IMR-90 (cell line): ENCODE data around the gene CLDN6. TPM values are rescaled to one million over a fixed set of nuclear protein-coding genes. Genes with fewer than 3 reads are reported as not detected.
A peak's percentile ranks its signal among the peaks of the same experiment; 100 is the strongest.

Experiments
- ATAC-seq: fragments of 200-7000 bp; cut with Tn5 transposase; 2 replicates; pipeline ENCODE4 v1.9.1; 2020; ENCODE audit warnings: low read depth, mild to moderate bottlenecking, moderate library complexity
- BruUV-seq: library from RNA; stranded (reverse); fragments of 400-500 nt; replicated peaks from 2 replicates; lab custom pipeline; 2021; lab: Mats Ljungman, UMichigan
- CTCF ChIA-PET: fragments of 300-600 bp; formaldehyde crosslinking; extraction: SDS; loops from one replicate; lab custom pipeline; 2021; ENCODE audit warnings: antibody characterized with exemption; lab: Yijun Ruan, JAX
- POLR2A ChIA-PET: fragments of 300-600 bp; sonication (Branson Sonifier 250); formaldehyde crosslinking; loops from one replicate; lab custom pipeline; 2022; ENCODE audit warnings: antibody characterized with exemption; ENCODE audit not compliant: unreplicated experiment; lab: Charles Lee
- DNase-seq: peaks from one replicate; pipeline ENCODE4 v3.0.0; 2013
- H2AFZ ChIP-seq: replicated peaks from 2 replicates; pipeline ENCODE3; 2013; ENCODE audit warnings: low read length, mild to moderate bottlenecking; ENCODE audit not compliant: poor library complexity
- H2AK5ac ChIP-seq: 2 replicates; pipeline ENCODE4 v1.6.1; 2013; ENCODE audit warnings: low read depth, low read length, inconsistent platforms
- H2AK9ac ChIP-seq: replicated peaks from 2 replicates; pipeline ENCODE3; 2013; ENCODE audit warnings: mild to moderate bottlenecking, low read depth, low read length, moderate library complexity; ENCODE audit not compliant: poor library complexity
- H2BK120ac ChIP-seq: 2 replicates; pipeline ENCODE4 v1.6.1; 2013; ENCODE audit warnings: low read depth, low read length, inconsistent platforms
- H2BK15ac ChIP-seq: 3 replicates; pipeline ENCODE4 v1.6.1; 2013; ENCODE audit warnings: low read depth, low read length, inconsistent platforms
- H2BK20ac ChIP-seq: 2 replicates; pipeline ENCODE4 v1.6.1; 2013; ENCODE audit warnings: low read depth, mild to moderate bottlenecking, inconsistent platforms, low read length, moderate library complexity
- H2BK5ac ChIP-seq: 2 replicates; pipeline ENCODE4 v1.6.1; 2013; ENCODE audit warnings: mild to moderate bottlenecking, low read depth, low read length, inconsistent platforms; ENCODE audit not compliant: poor library complexity, severe bottlenecking
- H3K14ac ChIP-seq: replicated peaks from 2 replicates; pipeline ENCODE4 v1.6.1; 2013; ENCODE audit warnings: low read depth, low read length, inconsistent platforms
- H3K18ac ChIP-seq: 2 replicates; pipeline ENCODE4 v1.6.1; 2013; ENCODE audit warnings: low read depth, low read length, control low read depth
- H3K23ac ChIP-seq: 2 replicates; pipeline ENCODE4 v1.6.1; 2013; ENCODE audit warnings: low read depth, low read length, inconsistent platforms
- H3K27ac ChIP-seq: 2 replicates; pipeline ENCODE4 v1.5.1; 2013; ENCODE audit warnings: mild to moderate bottlenecking, control low read depth, low read length; ENCODE audit not compliant: insufficient read depth
- H3K27me3 ChIP-seq: 2 replicates; pipeline ENCODE4 v1.6.1; 2013; ENCODE audit warnings: low read length; ENCODE audit not compliant: control insufficient read depth, insufficient read depth
- H3K36me3 ChIP-seq: 2 replicates; pipeline ENCODE4 v1.6.1; 2013; ENCODE audit warnings: low read length, mixed read lengths; ENCODE audit not compliant: control insufficient read depth, insufficient read depth
- H3K4ac ChIP-seq: 2 replicates; pipeline ENCODE4 v1.6.1; 2013; ENCODE audit warnings: low read depth, low read length, inconsistent platforms
- H3K4me1 ChIP-seq: 2 replicates; pipeline ENCODE4 v1.6.1; 2013; ENCODE audit warnings: low read length, mixed read lengths; ENCODE audit not compliant: control insufficient read depth, insufficient read depth
- H3K4me2 ChIP-seq: 2 replicates; pipeline ENCODE4 v1.6.1; 2013; ENCODE audit warnings: low read depth, mild to moderate bottlenecking, control low read depth, low read length, moderate library complexity
- H3K4me3 ChIP-seq: 2 replicates; pipeline ENCODE4 v1.5.1; 2013; ENCODE audit warnings: low read depth, mild to moderate bottlenecking, control low read depth, low read length, moderate library complexity; ENCODE audit not compliant: insufficient read depth
- H3K56ac ChIP-seq: 2 replicates; pipeline ENCODE4 v1.6.1; 2013; ENCODE audit warnings: low read length, inconsistent platforms; ENCODE audit not compliant: insufficient read depth; ENCODE audit errors: extremely low read depth
- H3K79me1 ChIP-seq, 2 experiments: 2 replicates each; pipeline ENCODE4 v1.6.1; 2013; ENCODE audit warnings: low read length in 2 of 2, inconsistent platforms in 1 of 2, low read depth in 1 of 2
- H3K9ac ChIP-seq: 2 replicates; pipeline ENCODE4 v1.6.1; 2013; ENCODE audit warnings: low read depth, low read length, control low read depth
- H3K9me1 ChIP-seq: 2 replicates; pipeline ENCODE4 v1.6.1; 2013; ENCODE audit warnings: low read length, inconsistent platforms; ENCODE audit not compliant: insufficient read depth
- H3K9me3 ChIP-seq: 2 replicates; pipeline ENCODE4 v1.6.1; 2013; ENCODE audit warnings: low read length; ENCODE audit not compliant: control insufficient read depth, insufficient read depth
- H4K20me1 ChIP-seq: 2 replicates; pipeline ENCODE4 v1.6.1; 2013; ENCODE audit warnings: low read length, inconsistent platforms; ENCODE audit not compliant: insufficient read depth
- H4K5ac ChIP-seq: 2 replicates; pipeline ENCODE4 v1.6.1; 2013; ENCODE audit warnings: mild to moderate bottlenecking, low read depth, low read length, control low read depth
- H4K8ac ChIP-seq, 2 experiments: 2 replicates each; pipeline ENCODE4 v1.6.1; 2013; ENCODE audit warnings: low read depth in 2 of 2, low read length in 2 of 2, control low read depth in 1 of 2, inconsistent platforms in 1 of 2
- H4K91ac ChIP-seq: 2 replicates; pipeline ENCODE4 v1.6.1; 2013; ENCODE audit warnings: low read depth, low read length, inconsistent platforms; ENCODE audit not compliant: insufficient read depth
- BHLHE40 ChIP-seq: fragments of 150-350 bp; IDR thresholded peaks from 2 replicates; pipeline ENCODE4 v1.6.1; 2016; ENCODE audit warnings: mild to moderate bottlenecking, low read depth, low read length
- CEBPB ChIP-seq: IDR thresholded peaks from 2 replicates; pipeline ENCODE4 v1.6.1; 2012; ENCODE audit warnings: low read depth, low read length, improper control_type of control experiment
- CHD1 ChIP-seq: IDR thresholded peaks from 2 replicates; pipeline ENCODE4 v1.6.1; 2012; ENCODE audit warnings: low read depth, low read length, improper control_type of control experiment
- CTCF ChIP-seq: conservative IDR thresholded peaks from 2 replicates; pipeline ENCODE4 v1.5.1; 2012; ENCODE audit warnings: mild to moderate bottlenecking, low read depth, low read length, improper control_type of control experiment
- ELK1 ChIP-seq: fragments of 150-350 bp; IDR thresholded peaks from 2 replicates; pipeline ENCODE4 v1.6.1; 2016; ENCODE audit warnings: low read depth, mild to moderate bottlenecking, low read length, moderate library complexity, borderline replicate concordance
- MXI1 ChIP-seq: IDR thresholded peaks from 2 replicates; pipeline ENCODE4 v1.6.1; 2012; ENCODE audit warnings: low read depth, mild to moderate bottlenecking, low read length, moderate library complexity, borderline replicate concordance
- NFE2L2 ChIP-seq: fragments of 150-350 bp; IDR thresholded peaks from 2 replicates; pipeline ENCODE4 v1.6.1; 2016; ENCODE audit warnings: low read depth, mild to moderate bottlenecking, low read length
- POLR2A ChIP-seq: IDR thresholded peaks from 2 replicates; pipeline ENCODE4 v1.6.1; 2012; ENCODE audit warnings: mild to moderate bottlenecking, low read depth, low read length
- RAD21 ChIP-seq: IDR thresholded peaks from 2 replicates; pipeline ENCODE4 v1.6.1; 2012; ENCODE audit warnings: low read length, improper control_type of control experiment
- RCOR1 ChIP-seq: IDR thresholded peaks from 2 replicates; pipeline ENCODE4 v1.6.1; 2012; ENCODE audit warnings: mild to moderate bottlenecking, low read length, improper control_type of control experiment; ENCODE audit not compliant: insufficient replicate concordance
- RFX5 ChIP-seq: IDR thresholded peaks from 2 replicates; pipeline ENCODE4 v1.8.0; 2012; ENCODE audit warnings: low read depth, mild to moderate bottlenecking, low read length, moderate library complexity
- SMC3 ChIP-seq: fragments of 150-350 bp; IDR thresholded peaks from 2 replicates; pipeline ENCODE4 v1.6.1; 2016; ENCODE audit warnings: low read depth, mild to moderate bottlenecking, antibody characterized with exemption, low read length, moderate library complexity
- USF2 ChIP-seq: fragments of 150-350 bp; IDR thresholded peaks from 2 replicates; pipeline ENCODE4 v1.6.1; 2017; ENCODE audit warnings: mild to moderate bottlenecking, antibody characterized with exemption, low read length, low read depth
- WGBS, 2 experiments: methylation state at CpG; one replicate each; pipeline versions ENCODE4 v1.1.5 to v1.1.7; 2013; ENCODE audit warnings: missing lambda C conversion rate in 2 of 2; ENCODE audit not compliant: insufficient read length in 1 of 2; ENCODE audit errors: extremely low coverage in 2 of 2; 5-methylcytosine and 5-hydroxymethylcytosine counted together
- dilution Hi-C: fragments of 300-500 bp; cut with HindIII; formaldehyde crosslinking; loops from one replicate; pipeline ENCODE4 v1.14.3; 2018; ENCODE audit warnings: low sequenced_read_pairs; ENCODE audit not compliant: unreplicated experiment
- in situ Hi-C: fragments of 300-500 bp; cut with MboI; formaldehyde crosslinking; loops from 3 replicates; pipeline ENCODE4 v1.14.3; 2019; ENCODE audit warnings: low sequenced_read_pairs, inconsistent platforms, mixed read lengths
- intact Hi-C: fragments of 100-400 bp; cut with micrococcal nuclease; formaldehyde crosslinking; loops from 2 replicates; pipeline ENCODE4 v1.10.0; 2022
- polyA plus RNA-seq, 3 experiments: library from polyadenylated mRNA; depleted of rRNA; stranded (reverse); fragments of >200 nt; gene quantifications; 2 replicates each; pipeline ENCODE4 v1.2.3, GENCODE V29; 2012; ENCODE audit warnings: low replicate concordance in 1 of 3
- total RNA-seq: library from RNA; depleted of rRNA; stranded (reverse); fragments of >200 nt; gene quantifications from 2 replicates; pipeline ENCODE4 v1.2.3, GENCODE V29; 2012

Gene CLDN6
- total and polyA plus RNA-seq, 2 of the 4 experiments (the other 2 are of a cell fraction) = 0.14 TPM; not detected in 1

- CTCF ChIA-PET = interaction anchor here (2.7 kb wide), 1 partner anchor 10 kb away, joined by 12 read pairs; no protein-coding TSS in a partner anchor
- WGBS, 2 experiments = no CpG with 5 or more reads among the region's 25 CpGs
- TF ChIP-seq POLR2A (peak; percentile 34; the same call in 1 of the 2 replicates), RAD21 (no peak), BHLHE40 (no peak), CHD1 (no peak; the same call in 1 of the 2 replicates), RCOR1 (peak; percentile 26), SMC3 (no peak), ELK1 (no peak), RFX5 (no peak), USF2 (peak; percentile 32), CTCF (peak; percentile 38), MXI1 (no peak; the same call in 1 of the 2 replicates), NFE2L2 (no peak), CEBPB (no peak)
Observed at GRCh38 chr16:3021449-3022207, 3.6 kb upstream of the CLDN6 start.

More at GRCh38 chr16:3021449-3022207, 3.6 kb upstream of the CLDN6 start:
- peak overlapping the region; percentile 90 for H2AK5ac ChIP-seq
- H3K14ac ChIP-seq = peak overlapping the region; percentile 98
- ATAC-seq (peak; percentile 46), DNase-seq (peak; percentile 94)
- H3K9me1 ChIP-seq = no peaks in the 10 kb centered on the region
- peak overlapping the region; percentile 83 for H2BK120ac ChIP-seq
- H3K9ac ChIP-seq = peak overlapping the region; percentile 85
- intact Hi-C loops (loop anchor here (1.0 kb wide), 1 partner anchor 38 kb away; no protein-coding TSS in a partner anchor), in situ Hi-C loops (no loop called here), dilution Hi-C loops (no loop called here)
- TSS peak; percentile 78 for BruUV-seq
- H3K4me2 ChIP-seq = peak overlapping the region; percentile 79
- H3K9me3 ChIP-seq = no peaks in the 10 kb centered on the region
- peak overlapping the region; percentile 53 for H2AFZ ChIP-seq
- H3K36me3 ChIP-seq = peaks cover 17% of the 10 kb centered on the region
- H3K27me3 ChIP-seq = no peaks in the 10 kb centered on the region; the same call in 1 of the 2 replicates
- H4K5ac ChIP-seq = peak overlapping the region; percentile 72
- peaks cover 11% of the 10 kb centered on the region for H3K4me1 ChIP-seq
- H4K20me1 ChIP-seq = peaks cover 31% of the 10 kb centered on the region
- peak overlapping the region; percentile 100 for H3K56ac ChIP-seq
- H2AK9ac ChIP-seq = peak overlapping the region; percentile 99
- peak overlapping the region; percentile 72 to 97 for H4K8ac ChIP-seq
- peak overlapping the region; percentile 100 for H3K23ac ChIP-seq
- peak overlapping the region; percentile 67 for H3K18ac ChIP-seq
- peak overlapping the region; percentile 97 for H3K27ac ChIP-seq
- H2BK20ac ChIP-seq = peak overlapping the region; percentile 75
- H3K4me3 ChIP-seq = peak overlapping the region; percentile 77
- POLR2A ChIA-PET = interaction anchor here (2.0 kb wide), 1 partner anchor 10 kb away, joined by 7 read pairs; no protein-coding TSS in a partner anchor
- peak overlapping the region; percentile 98 for H4K91ac ChIP-seq
- H3K4ac ChIP-seq = peak overlapping the region; percentile 98
- H2BK5ac ChIP-seq = peak overlapping the region; percentile 99
- peak overlapping the region; percentile 24; the same call in 1 of the 3 replicates for H2BK15ac ChIP-seq
- peaks cover 0 to 27% of the 10 kb centered on the region in 2 experiments; a peak in 2 of 4 replicates for H3K79me1 ChIP-seq
